Measurements from ENCODE around the gene TIMP3. TPM values are rescaled to one million over a fixed set of nuclear protein-coding genes. Genes with fewer than 3 reads are reported as not detected.
A peak's percentile ranks its signal among the peaks of the same experiment; 100 is the strongest.

TIMP3 gene
- total RNA-seq, 1 experiment from 2014 or later: 12.3 TPM

- TF ChIP-seq CTCF (IDR thresholded peaks at IDR 0.05; ENCODE audit: unreplicated experiment): peak; percentile 23
- intact Hi-C loops (cut with micrococcal nuclease; ENCODE audit: unreplicated experiment): no loop called here
- Mint-ChIP-seq H3K27ac (ENCODE audit: unreplicated experiment) (no peak overlapping the region), H3K4me1 (ENCODE audit: low read depth, unreplicated experiment) (peaks cover 16% of the 10 kb centered on the region), H3K9me3 (ENCODE audit: low read depth, unreplicated experiment) (no peaks in the 10 kb centered on the region), H3K27me3 (ENCODE audit: unreplicated experiment) (peaks cover 12% of the 10 kb centered on the region), H3K36me3 (ENCODE audit: insufficient read depth, unreplicated experiment) (peaks cover 5% of the 10 kb centered on the region), H3K4me3 (ENCODE audit: low read depth, unreplicated experiment) (no peak overlapping the region)
- no TSS peak for BruUV-seq (replicated peaks)
- CTCF ChIA-PET: interaction anchor here (1.1 kb wide), 1 partner anchor 21 kb away, joined by 5 read pairs; no protein-coding TSS in a partner anchor
- no peak for DNase-seq
Measured at GRCh38 chr22:32775957-32776356, 25.5 kb upstream of the TIMP3 start.

- Mint-ChIP-seq H3K9me3 (ENCODE audit: low read depth, unreplicated experiment) (no peaks in the 10 kb centered on the region), H3K27ac (ENCODE audit: unreplicated experiment) (no peak overlapping the region), H3K27me3 (ENCODE audit: unreplicated experiment) (peaks cover 12% of the 10 kb centered on the region), H3K4me1 (ENCODE audit: low read depth, unreplicated experiment) (peaks cover 20% of the 10 kb centered on the region), H3K36me3 (ENCODE audit: insufficient read depth, unreplicated experiment) (peaks cover 5% of the 10 kb centered on the region), H3K4me3 (ENCODE audit: low read depth, unreplicated experiment) (no peak overlapping the region)
- intact Hi-C loops (cut with micrococcal nuclease; ENCODE audit: unreplicated experiment): no loop called here
- CTCF ChIA-PET: interaction anchor here (1.1 kb wide), 1 partner anchor 21 kb away, joined by 5 read pairs; no protein-coding TSS in a partner anchor
- no peak for TF ChIP-seq CTCF (IDR thresholded peaks at IDR 0.05; ENCODE audit: unreplicated experiment)
- no peak for DNase-seq
- BruUV-seq (replicated peaks): no TSS peak
Measured at GRCh38 chr22:32776397-32776796, 25.1 kb upstream of the TIMP3 start.

- CTCF ChIA-PET: no interaction called here
- peaks cover 20% of the 10 kb centered on the region for H3K4me1 Mint-ChIP-seq (ENCODE audit: low read depth, unreplicated experiment)
- TF ChIP-seq CTCF (IDR thresholded peaks at IDR 0.05; ENCODE audit: unreplicated experiment): no peak
- H3K36me3 Mint-ChIP-seq (ENCODE audit: insufficient read depth, unreplicated experiment): peaks cover 5% of the 10 kb centered on the region
- DNase-seq: no peak
- H3K27me3 Mint-ChIP-seq (ENCODE audit: unreplicated experiment): peaks cover 12% of the 10 kb centered on the region
- no TSS peak for BruUV-seq (replicated peaks)
- no peak overlapping the region for H3K27ac Mint-ChIP-seq (ENCODE audit: unreplicated experiment)
- H3K9me3 Mint-ChIP-seq (ENCODE audit: low read depth, unreplicated experiment): no peaks in the 10 kb centered on the region
- intact Hi-C loops (cut with micrococcal nuclease; ENCODE audit: unreplicated experiment): no loop called here
- no peak overlapping the region for H3K4me3 Mint-ChIP-seq (ENCODE audit: low read depth, unreplicated experiment)
Measured at GRCh38 chr22:32776802-32777201, 24.7 kb upstream of the TIMP3 start.

GRCh38 chr22:32777987-32778386, 23.5 kb upstream of the TIMP3 start:
- no TSS peak for BruUV-seq (replicated peaks)
- no peak overlapping the region for H3K27ac Mint-ChIP-seq (ENCODE audit: unreplicated experiment)
- intact Hi-C loops (cut with micrococcal nuclease; ENCODE audit: unreplicated experiment): no loop called here

More at GRCh38 chr22:32777987-32778386, 23.5 kb upstream of the TIMP3 start:
- peaks cover 20% of the 10 kb centered on the region for H3K4me1 Mint-ChIP-seq (ENCODE audit: low read depth, unreplicated experiment)
- CTCF ChIA-PET: no interaction called here
- DNase-seq: no peak
- no peaks in the 10 kb centered on the region for H3K9me3 Mint-ChIP-seq (ENCODE audit: low read depth, unreplicated experiment)
- no peak overlapping the region for H3K4me3 Mint-ChIP-seq (ENCODE audit: low read depth, unreplicated experiment)
- peaks cover 12% of the 10 kb centered on the region for H3K27me3 Mint-ChIP-seq (ENCODE audit: unreplicated experiment)
- TF ChIP-seq CTCF (IDR thresholded peaks at IDR 0.05; ENCODE audit: unreplicated experiment): no peak
- H3K36me3 Mint-ChIP-seq (ENCODE audit: insufficient read depth, unreplicated experiment): peaks cover 5% of the 10 kb centered on the region
